IPS-15b (cell line): ENCODE results near the gene WDR12.
"Not testable (repeated sequence)": the region's sequence is repeated elsewhere in the genome, so short reads cannot be mapped to it uniquely, and the experiment has no call there.

ENCODE experiments used
- H3K27me3 ChIP-seq: one replicate; pipeline ENCODE4 v1.6.1; 2013; ENCODE audit warnings: low read length; ENCODE audit not compliant: control insufficient read depth, insufficient read depth
- H3K36me3 ChIP-seq: one replicate; pipeline ENCODE4 v1.6.1; 2013; ENCODE audit warnings: low read length; ENCODE audit not compliant: control insufficient read depth, insufficient read depth
- H3K4me1 ChIP-seq: one replicate; pipeline ENCODE4 v1.6.1; 2013; ENCODE audit warnings: mild to moderate bottlenecking, low read length; ENCODE audit not compliant: control insufficient read depth, insufficient read depth
- H3K4me3 ChIP-seq: one replicate; pipeline ENCODE4 v1.5.1; 2013; ENCODE audit warnings: low read depth, low read length
- H3K9ac ChIP-seq: one replicate; pipeline ENCODE4 v1.6.1; 2013; ENCODE audit warnings: low read depth, mild to moderate bottlenecking, low read length
- H3K9me3 ChIP-seq: one replicate; pipeline ENCODE4 v1.6.1; 2013; ENCODE audit warnings: mild to moderate bottlenecking, low read length; ENCODE audit not compliant: control insufficient read depth, insufficient read depth

WDR12 gene

GRCh38 chr2:202932425-202933138, 21.1 kb upstream of the WDR12 start:
- Histone ChIP-seq H3K27me3 (no peaks in the 10 kb centered on the region), H3K4me3 (no peak overlapping the region), H3K36me3 (no peaks in the 10 kb centered on the region), H3K9ac (no peak overlapping the region), H3K4me1 (no peaks in the 10 kb centered on the region), H3K9me3 (no peaks in the 10 kb centered on the region)

DNA sequence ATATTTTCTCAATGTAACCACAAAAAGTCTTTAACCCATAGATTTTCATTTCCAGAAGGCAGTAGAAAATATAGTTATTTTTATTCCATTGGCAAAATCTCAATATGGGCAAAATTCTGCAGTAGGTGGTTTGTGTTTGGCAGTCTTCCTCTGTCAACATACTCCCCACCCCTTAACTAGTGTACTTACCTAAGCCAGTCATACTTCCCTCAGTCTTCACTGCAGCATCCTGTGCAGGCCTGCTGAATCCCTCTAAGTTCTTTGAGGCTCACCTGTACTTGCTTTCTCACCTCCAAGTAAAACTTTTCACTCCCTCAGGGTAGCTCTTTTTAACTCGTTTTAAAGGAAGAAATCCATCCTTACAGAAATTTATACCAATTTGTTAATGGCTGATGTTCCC, 7.4 kb upstream of the WDR12 start:
- no peak overlapping the region for H3K9ac ChIP-seq
- no peaks in the 10 kb centered on the region for H3K27me3 ChIP-seq
- H3K36me3 ChIP-seq = no peaks in the 10 kb centered on the region
- H3K9me3 ChIP-seq = no peaks in the 10 kb centered on the region
- no peak overlapping the region for H3K4me3 ChIP-seq
- H3K4me1 ChIP-seq = no peaks in the 10 kb centered on the region

DNA sequence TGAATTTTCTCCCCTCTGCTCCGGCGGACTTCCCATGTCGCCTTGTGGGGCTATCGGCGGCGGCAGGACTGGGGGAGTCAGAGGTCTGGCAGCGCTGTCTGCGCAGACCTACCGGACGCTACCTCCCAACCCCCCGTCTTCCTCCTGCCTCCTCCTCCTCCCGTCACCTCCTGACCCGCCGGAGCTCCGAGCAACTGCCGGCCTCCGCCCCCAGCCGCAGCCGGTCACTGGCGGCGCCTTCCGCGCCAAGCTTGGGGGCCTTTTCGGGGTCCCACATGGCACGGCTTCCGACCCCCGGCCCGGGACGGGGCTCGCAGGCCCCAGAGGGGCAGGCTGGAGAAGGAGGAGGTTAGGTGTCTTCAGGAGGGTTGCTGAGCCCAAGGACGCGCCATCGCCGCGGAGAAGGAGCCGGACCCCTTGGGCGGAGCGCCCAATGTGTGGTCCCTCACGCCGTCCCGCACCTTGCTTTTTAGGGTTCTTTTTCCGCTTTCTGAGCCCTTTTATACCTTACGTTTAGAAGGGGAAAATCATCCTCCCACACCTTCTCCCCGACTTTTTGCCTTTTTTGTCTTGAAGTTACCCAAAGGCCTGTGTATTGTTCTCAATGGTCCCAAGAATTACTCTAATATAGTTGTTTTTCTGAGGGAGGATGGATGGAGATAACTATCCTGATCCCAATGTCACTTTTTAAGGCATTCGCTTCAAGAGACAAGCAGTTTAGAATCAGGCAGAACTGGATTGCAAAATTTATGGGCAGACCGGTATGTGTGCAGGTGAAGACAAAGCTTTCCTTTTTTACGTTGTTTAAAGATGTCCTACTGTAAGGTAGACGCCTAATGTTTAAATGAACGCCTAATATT, 1.1 kb upstream of the WDR12 start:
- H3K36me3 ChIP-seq, H3K9me3 ChIP-seq, H3K27me3 ChIP-seq, H3K4me1 ChIP-seq: not testable (repeated sequence)
- peak overlapping the region; percentile 65 for H3K9ac ChIP-seq
- H3K4me3 ChIP-seq = peak overlapping the region; percentile 100

DNA sequence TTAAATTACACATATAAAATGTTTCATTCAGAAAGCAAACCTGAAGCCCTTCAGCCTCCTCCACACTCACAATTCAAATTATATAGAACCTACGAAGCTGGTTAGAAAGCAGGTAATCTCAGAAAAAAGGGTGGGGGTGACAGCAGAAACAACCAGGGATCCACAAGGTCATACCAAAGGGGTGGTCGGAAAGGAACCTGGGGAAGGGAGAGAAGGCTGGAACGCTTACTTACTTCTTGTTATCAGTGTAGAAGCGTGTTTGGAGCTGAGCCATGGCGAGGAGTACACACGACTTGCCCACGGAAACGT, 316 bp downstream of the WDR12 start:
- Histone ChIP-seq H3K9me3 (no peaks in the 10 kb centered on the region), H3K4me1 (no peaks in the 10 kb centered on the region)

GRCh38 chr2:202910698-202911097, 775 bp downstream of the WDR12 start:
- Histone ChIP-seq H3K4me3 (peak overlapping the region; percentile 100), H3K27me3 (no peaks in the 10 kb centered on the region)

More for the DNA sequence above, 316 bp downstream of the WDR12 start:
- Histone ChIP-seq H3K27me3 (no peaks in the 10 kb centered on the region), H3K9ac (peak overlapping the region; percentile 77), H3K4me3 (peak overlapping the region; percentile 100), H3K36me3 (peaks cover 2% of the 10 kb centered on the region)

GRCh38 chr2:202910250-202910649, 1.2 kb downstream of the WDR12 start:
- not testable (repeated sequence) for H3K4me1 ChIP-seq, H3K9me3 ChIP-seq, H3K27me3 ChIP-seq, H3K36me3 ChIP-seq
- peak overlapping the region; percentile 77 for H3K9ac ChIP-seq
- H3K4me3 ChIP-seq = peak overlapping the region; percentile 100

More at GRCh38 chr2:202910698-202911097, 775 bp downstream of the WDR12 start:
- Histone ChIP-seq H3K36me3 (peaks cover 2% of the 10 kb centered on the region), H3K9ac (peak overlapping the region; percentile 77), H3K4me1 (no peaks in the 10 kb centered on the region), H3K9me3 (no peaks in the 10 kb centered on the region)

DNA sequence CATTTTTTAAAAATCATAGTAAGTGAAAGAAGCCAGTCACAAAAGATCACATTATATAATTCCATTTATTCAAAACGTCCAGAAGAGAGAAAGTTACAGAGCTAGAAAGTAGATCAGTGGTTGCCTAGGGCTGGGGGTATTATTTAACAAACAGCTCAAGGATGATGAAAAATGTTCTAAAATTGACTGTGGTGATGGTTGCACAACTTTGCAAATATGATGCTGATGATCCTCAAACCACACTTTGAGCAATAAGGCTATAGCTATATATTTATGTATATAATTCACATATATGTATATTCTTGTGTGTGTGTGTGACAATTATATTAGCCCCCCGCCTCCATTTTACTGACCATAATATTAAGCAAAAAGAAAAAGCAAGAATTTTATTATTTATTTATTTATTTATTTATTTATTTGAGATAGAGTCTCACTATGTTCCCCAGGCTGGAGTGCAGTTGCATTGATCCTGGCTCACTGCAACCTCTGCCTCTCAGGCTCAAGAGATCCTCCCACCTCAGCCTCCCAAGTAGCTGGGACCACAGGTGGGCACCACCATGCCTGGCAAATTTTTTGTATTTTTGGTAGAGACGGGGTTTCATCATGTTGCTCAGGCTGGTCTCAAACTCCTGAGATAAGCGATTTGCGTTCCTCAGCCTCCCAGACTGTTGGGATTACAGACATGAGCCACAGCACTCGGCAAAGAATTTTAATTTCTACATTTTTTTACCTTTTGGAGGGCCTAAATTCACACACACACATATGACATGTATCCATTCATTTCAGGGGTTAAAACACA, 1.9 kb downstream of the WDR12 start:
- H3K9me3 ChIP-seq = no peaks in the 10 kb centered on the region
- H3K4me3 ChIP-seq = peak overlapping the region; percentile 100
- no peaks in the 10 kb centered on the region for H3K4me1 ChIP-seq
- peaks cover 2% of the 10 kb centered on the region for H3K36me3 ChIP-seq
- no peak overlapping the region for H3K9ac ChIP-seq
- no peaks in the 10 kb centered on the region for H3K27me3 ChIP-seq

- H3K36me3 ChIP-seq = peaks cover 2% of the 10 kb centered on the region
- H3K27me3 ChIP-seq = no peaks in the 10 kb centered on the region
- no peak overlapping the region for H3K4me3 ChIP-seq
- no peaks in the 10 kb centered on the region for H3K4me1 ChIP-seq
- no peaks in the 10 kb centered on the region for H3K9me3 ChIP-seq
- H3K9ac ChIP-seq = no peak overlapping the region
Measured at GRCh38 chr2:202908186-202908585, 3.3 kb downstream of the WDR12 start.

GRCh38 chr2:202905507-202905906, 6.0 kb downstream of the WDR12 start:
- H3K36me3 ChIP-seq, H3K9me3 ChIP-seq: not testable (repeated sequence)

DNA sequence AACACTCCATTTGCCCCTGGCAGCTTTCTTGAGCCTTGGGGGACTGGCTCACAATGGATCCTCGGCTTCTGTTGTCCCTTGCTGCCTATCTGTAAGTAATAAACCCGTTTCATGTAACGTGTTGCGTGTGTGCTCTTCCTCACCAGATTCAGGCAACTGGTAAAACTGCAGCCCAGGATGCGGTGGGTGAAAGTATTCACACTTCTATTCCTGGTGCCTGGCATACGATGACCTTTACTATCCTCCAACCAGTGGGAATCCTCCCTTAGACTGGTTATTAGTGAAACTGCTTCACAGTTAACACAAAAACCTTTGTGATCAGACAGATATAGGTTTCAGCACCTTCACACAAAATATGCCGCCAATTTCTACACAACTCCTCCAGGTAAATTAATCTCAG, 26.3 kb downstream of the WDR12 start:
- Histone ChIP-seq H3K36me3 (peaks cover 11% of the 10 kb centered on the region), H3K27me3 (no peaks in the 10 kb centered on the region), H3K4me3 (no peak overlapping the region), H3K4me1 (no peaks in the 10 kb centered on the region), H3K9me3 (no peaks in the 10 kb centered on the region), H3K9ac (no peak overlapping the region)

More at GRCh38 chr2:202905507-202905906, 6.0 kb downstream of the WDR12 start:
- not testable (repeated sequence) for H3K27me3 ChIP-seq, H3K4me1 ChIP-seq, H3K9ac ChIP-seq, H3K4me3 ChIP-seq

GRCh38 chr2:202883987-202884675, 27.3 kb downstream of the WDR12 start:
- H3K36me3 ChIP-seq = peaks cover 4% of the 10 kb centered on the region
- H3K4me1 ChIP-seq = no peaks in the 10 kb centered on the region
- H3K4me3 ChIP-seq = no peak overlapping the region
- H3K9ac ChIP-seq = no peak overlapping the region
- H3K9me3 ChIP-seq = no peaks in the 10 kb centered on the region
- no peaks in the 10 kb centered on the region for H3K27me3 ChIP-seq
